Transverse colon (tissue), 4 donors: Measurements from ENCODE around the gene HNRNPA1. TPM values are rescaled to one million over a fixed set of nuclear protein-coding genes. Genes with fewer than 3 reads are reported as not detected.

Experiments used
- DNase-seq: peaks from one replicate; pipeline ENCODE4 v3.0.0-alpha.2; 2019
- H3K27ac ChIP-seq, 4 donors: fragments of 200-600 bp; sonication (generic); 2 replicates each; pipeline ENCODE4 v1.5.1; 2016 to 2018; ENCODE audit warnings: inconsistent platforms in 4 of 4
- H3K27me3 ChIP-seq: fragments of 200-600 bp; sonication (generic); 2 replicates; pipeline ENCODE4 v1.5.1; 2017; ENCODE audit warnings: inconsistent platforms
- H3K36me3 ChIP-seq, 4 donors: fragments of 200-600 bp; sonication (generic); 2 replicates each; pipeline ENCODE4 v1.5.1; 2017 to 2019; ENCODE audit warnings: inconsistent platforms in 4 of 4
- H3K4me1 ChIP-seq, 4 donors: fragments of 200-600 bp; sonication (generic); 2 replicates each; pipeline ENCODE4 v1.5.1; 2017 to 2020; ENCODE audit warnings: inconsistent platforms in 4 of 4
- H3K4me3 ChIP-seq, 4 donors: fragments of 200-600 bp; sonication (generic); 1 replicate in 1 of 4; 2 replicates in 3 of 4; pipeline versions ENCODE4 v1.5.1 to v1.6.1; 2017 to 2019; ENCODE audit warnings: inconsistent platforms in 4 of 4
- H3K9me3 ChIP-seq, 2 donors: fragments of 200-600 bp; sonication (generic); 2 replicates each; pipeline ENCODE4 v1.5.1; 2017 to 2019; ENCODE audit warnings: inconsistent platforms in 2 of 2
- EP300 ChIP-seq: sonication (generic); formaldehyde crosslinking; IDR thresholded peaks from one replicate; pipeline ENCODE4 v1.6.1; 2017; ENCODE audit warnings: antibody characterized with exemption, low read depth
- POLR2A ChIP-seq: fragments of 450-650 bp; IDR thresholded peaks from one replicate; pipeline ENCODE4 v1.6.1; 2016; ENCODE audit warnings: antibody characterized with exemption, mild to moderate bottlenecking, moderate library complexity
- POLR2AphosphoS5 ChIP-seq, 3 donors: sonication (generic); formaldehyde crosslinking; IDR thresholded peaks; one replicate each; pipeline ENCODE4 v1.6.1; 2016; ENCODE audit warnings: antibody characterized with exemption in 3 of 3
- WGBS, 2 donors: methylation state at CpG; one replicate each; pipeline ENCODE4 v1.1.5; 2018; ENCODE audit warnings: low coverage in 1 of 2; 5-methylcytosine and 5-hydroxymethylcytosine counted together
- in situ Hi-C, 4 donors: fragments of 200-750 bp; cut with MboI; loops; one replicate each; pipeline versions ENCODE4 v1.15.0 to v1.15.1; 2017; ENCODE audit warnings: low sequenced_read_pairs in 3 of 4, low pct_ligation_motif_present in 1 of 4, low pct_unique_long_range_greater_than_20kb in 1 of 4
- intact Hi-C: fragments of 100-400 bp; cut with DNase I; formaldehyde crosslinking; loops from one replicate; pipeline ENCODE4 v1.15.1; 2023; ENCODE audit warnings: low total_unique reads
- small RNA-seq, 4 donors: library from RNA; depleted of rRNA; stranded (forward); fragments of <200 nt; gene quantifications; one replicate each; pipeline ENCODE3, GENCODE V24; 2016
- total RNA-seq, 4 donors: library from RNA; depleted of rRNA; stranded (reverse); fragments of >200 nt; gene quantifications; one replicate each; pipeline ENCODE4 v1.1.0, GENCODE V29; 2016
- TF ChIP-seq, protein P1 (sequence below), 5 experiments: fragments of 200-600 bp in 3 of 5; fragments of 450-650 bp in 2 of 5; sonication (generic) in 3 of 5; IDR thresholded peaks; 1 replicate in 2 of 5; 2 replicates in 3 of 5; pipeline ENCODE4 v1.5.1; 2016 to 2017; ENCODE audit warnings: antibody characterized with exemption in 5 of 5, inconsistent platforms in 3 of 5, mild to moderate bottlenecking in 2 of 5, moderate library complexity in 1 of 5

HNRNPA1 gene
- total RNA-seq, 4 donors from 2014 or later, result 104 to 747 (median 326) TPM

DNA sequence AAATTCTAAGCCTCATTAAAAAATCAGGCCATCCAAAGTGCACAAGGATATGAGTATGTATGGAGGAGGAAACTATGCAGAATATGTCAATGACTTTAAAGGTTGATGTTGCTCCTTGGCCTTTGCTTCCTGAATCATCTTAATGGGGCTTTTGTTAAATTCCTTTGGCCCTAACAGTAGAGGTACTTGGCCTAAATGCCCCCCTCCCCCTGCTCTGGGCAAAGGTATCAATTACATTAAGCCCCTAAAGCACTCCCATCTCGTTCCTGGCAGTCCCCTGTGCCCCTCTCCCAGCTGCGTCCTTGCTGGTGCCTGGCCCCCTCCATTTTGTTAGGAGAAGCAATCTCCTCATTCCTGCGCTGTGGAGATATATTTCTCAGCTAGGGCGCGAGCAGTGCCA is 49.2 kb downstream of the HNRNPA1 start:
- in situ Hi-C loops (no loop called here), intact Hi-C loops (loop anchor here (2.0 kb wide), 1 partner anchor 29 kb away; no protein-coding TSS in a partner anchor)
- no peak for TF ChIP-seq EP300
- TF ChIP-seq POLR2A, result no peak
- TF ChIP-seq, protein P1, sequence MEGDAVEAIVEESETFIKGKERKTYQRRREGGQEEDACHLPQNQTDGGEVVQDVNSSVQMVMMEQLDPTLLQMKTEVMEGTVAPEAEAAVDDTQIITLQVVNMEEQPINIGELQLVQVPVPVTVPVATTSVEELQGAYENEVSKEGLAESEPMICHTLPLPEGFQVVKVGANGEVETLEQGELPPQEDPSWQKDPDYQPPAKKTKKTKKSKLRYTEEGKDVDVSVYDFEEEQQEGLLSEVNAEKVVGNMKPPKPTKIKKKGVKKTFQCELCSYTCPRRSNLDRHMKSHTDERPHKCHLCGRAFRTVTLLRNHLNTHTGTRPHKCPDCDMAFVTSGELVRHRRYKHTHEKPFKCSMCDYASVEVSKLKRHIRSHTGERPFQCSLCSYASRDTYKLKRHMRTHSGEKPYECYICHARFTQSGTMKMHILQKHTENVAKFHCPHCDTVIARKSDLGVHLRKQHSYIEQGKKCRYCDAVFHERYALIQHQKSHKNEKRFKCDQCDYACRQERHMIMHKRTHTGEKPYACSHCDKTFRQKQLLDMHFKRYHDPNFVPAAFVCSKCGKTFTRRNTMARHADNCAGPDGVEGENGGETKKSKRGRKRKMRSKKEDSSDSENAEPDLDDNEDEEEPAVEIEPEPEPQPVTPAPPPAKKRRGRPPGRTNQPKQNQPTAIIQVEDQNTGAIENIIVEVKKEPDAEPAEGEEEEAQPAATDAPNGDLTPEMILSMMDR (IDR thresholded peaks at IDR 0.05), result no peak
- no peak for TF ChIP-seq POLR2AphosphoS5 (IDR thresholded peaks at IDR 0.05)
- Histone ChIP-seq H3K27me3 (no peaks in the 10 kb centered on the region), H3K4me3 (no peak overlapping the region), H3K9me3 (no peaks in the 10 kb centered on the region), H3K36me3 (no peaks in the 10 kb centered on the region), H3K27ac (no peak overlapping the region), H3K4me1 (peaks cover 9 to 65% (median 37%) of the 10 kb centered on the region in 4 donors)
- 76% methylated on average over 5 of the region's 5 CpGs; no CpG with 5 or more reads in 1 of the 2 donors for WGBS, 2 donors
- no peak for DNase-seq

- no peaks in the 10 kb centered on the region for H3K27me3 ChIP-seq
- TF ChIP-seq POLR2AphosphoS5 (IDR thresholded peaks at IDR 0.05) (no peak), EP300 (no peak), POLR2A (no peak)
- TF ChIP-seq, protein P1 (IDR thresholded peaks at IDR 0.05), result no peak
- peak overlapping the region in 1 of 4 donors; percentile 19 for H3K27ac ChIP-seq
- H3K4me3 ChIP-seq, result no peak overlapping the region
- H3K36me3 ChIP-seq, result no peaks in the 10 kb centered on the region
- in situ Hi-C loops (no loop called here), intact Hi-C loops (loop anchor here (2.0 kb wide), 1 partner anchor 28 kb away; no protein-coding TSS in a partner anchor)
- H3K9me3 ChIP-seq, result no peaks in the 10 kb centered on the region
- peaks cover 9 to 69% (median 36%) of the 10 kb centered on the region in 4 donors for H3K4me1 ChIP-seq
- no peak for DNase-seq
- WGBS, 2 donors, result 82 to 100% methylated on average over 1 to 3 of the region's 3 CpGs
Observed at GRCh38 chr12:54330442-54330841, 49.9 kb downstream of the HNRNPA1 start.

GRCh38 chr12:54331461-54331860 is 50.9 kb downstream of the HNRNPA1 start:
- 77 to 93% methylated on average over 3 to 5 of the region's 5 CpGs for WGBS, 2 donors
- intact Hi-C loops, result loop anchor here (2.0 kb wide), 1 partner anchor 27 kb away; no protein-coding TSS in a partner anchor
- no peaks in the 10 kb centered on the region for H3K27me3 ChIP-seq

DNA sequence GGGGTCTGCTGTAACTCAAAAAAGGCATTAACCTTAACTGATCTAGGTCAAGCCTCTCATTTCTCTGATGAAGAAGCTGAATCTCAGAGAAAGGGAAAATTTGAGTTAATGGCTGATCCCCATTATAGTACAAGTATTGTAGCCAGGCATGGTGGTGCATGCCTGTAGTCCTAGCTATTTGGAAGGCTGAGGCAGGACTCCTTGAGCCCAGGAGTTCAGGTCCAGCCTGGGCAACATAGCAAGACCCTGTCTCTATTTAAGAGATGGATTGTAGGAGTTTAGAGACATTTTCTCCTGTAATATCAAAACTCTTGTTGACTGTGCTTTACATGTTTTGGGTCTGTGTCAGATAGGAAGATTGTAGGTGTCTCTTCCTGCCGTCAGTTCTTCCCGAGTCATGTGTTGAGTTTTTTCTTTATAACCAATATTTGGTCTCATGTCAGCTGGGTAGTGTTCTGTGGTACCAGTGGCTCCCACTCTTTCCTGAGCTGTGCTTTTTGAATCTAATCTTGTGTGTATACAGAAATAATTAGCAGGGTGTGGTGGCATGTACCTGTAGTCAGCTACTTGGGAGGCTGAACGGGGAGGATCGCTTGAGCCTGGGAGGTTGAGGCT is 53.0 kb downstream of the HNRNPA1 start:
- intact Hi-C loops, result no loop called here
- WGBS, 2 donors, result 85 to 98% methylated on average over 4 of the region's 4 CpGs
- H3K27ac ChIP-seq, result no peak overlapping the region
- no peaks in the 10 kb centered on the region for H3K9me3 ChIP-seq
- H3K4me1 ChIP-seq, result peaks cover 19 to 63% (median 35%) of the 10 kb centered on the region in 4 donors
- no peak overlapping the region for H3K4me3 ChIP-seq
- no peaks in the 10 kb centered on the region for H3K27me3 ChIP-seq
- TF ChIP-seq EP300, result no peak
- TF ChIP-seq, protein P1 (IDR thresholded peaks at IDR 0.05), result no peak
- TF ChIP-seq POLR2AphosphoS5 (IDR thresholded peaks at IDR 0.05), result no peak
- TF ChIP-seq POLR2A, result no peak
- H3K36me3 ChIP-seq, result no peaks in the 10 kb centered on the region
- DNase-seq, result no peak
- in situ Hi-C loops, result no loop called here

More at GRCh38 chr12:54331461-54331860, 50.9 kb downstream of the HNRNPA1 start:
- TF ChIP-seq POLR2A, result no peak
- TF ChIP-seq EP300, result no peak
- TF ChIP-seq POLR2AphosphoS5 (IDR thresholded peaks at IDR 0.05), result no peak
- TF ChIP-seq, protein P1 (IDR thresholded peaks at IDR 0.05), result no peak
- H3K9me3 ChIP-seq, result no peaks in the 10 kb centered on the region
- no peak overlapping the region for H3K4me3 ChIP-seq
- H3K36me3 ChIP-seq, result no peaks in the 10 kb centered on the region
- in situ Hi-C loops, result no loop called here
- no peak overlapping the region for H3K27ac ChIP-seq
- DNase-seq, result no peak
- H3K4me1 ChIP-seq, result peaks cover 9 to 63% (median 26%) of the 10 kb centered on the region in 4 donors

Small RNAs within 50 kb of the gene (small RNA-seq; reads per million reads assigned to genes)
- gene RN7SL390P (0 reads per million in 4 donors), gene RNU6-950P (0 reads per million in 4 donors)

Other genes starting within 250 kb of the HNRNPA1 start
- gene HOXC5, start 247.7 kb upstream of the HNRNPA1 start, total RNA-seq, result under 1 TPM in 2 of 4 donors, not detected in 2; 0.27 to 0.60 TPM
- gene HOXC4, start 226.9 kb upstream of the HNRNPA1 start, total RNA-seq, result under 1 TPM in 2 of 4 donors, not detected in 2; 0.64 to 0.68 TPM
- 10 to 100 TPM; 46.0 to 91.3 (median 50.1) TPM for gene SMUG1, start 91.7 kb upstream of the HNRNPA1 start, total RNA-seq
- 10 to 100 TPM; 18.9 to 28.8 (median 22.8) TPM for gene CBX5, start 604 bp upstream of the HNRNPA1 start, total RNA-seq
- not detected for gene NFE2, start 20.3 kb downstream of the HNRNPA1 start, total RNA-seq
- gene COPZ1, start 44.4 kb downstream of the HNRNPA1 start, total RNA-seq, result 10 to 100 TPM; 25.8 to 79.6 (median 63.6) TPM
- not detected for gene GPR84, start 83.8 kb downstream of the HNRNPA1 start, total RNA-seq
- gene ZNF385A, start 104.0 kb downstream of the HNRNPA1 start, total RNA-seq, result 10 to 100 TPM in 1 of 4 donors, 1 to 10 TPM in 3; 1.9 to 17.5 (median 5.7) TPM
- 100 to 1,000 TPM in 1 of 4 donors, 10 to 100 TPM in 3; 37.7 to 217 (median 73.0) TPM for gene ITGA5, start 138.5 kb downstream of the HNRNPA1 start, total RNA-seq
- not detected for gene GTSF1, start 192.9 kb downstream of the HNRNPA1 start, total RNA-seq
- gene NCKAP1L, start 217.0 kb downstream of the HNRNPA1 start, total RNA-seq, result 10 to 100 TPM in 1 of 4 donors, 1 to 10 TPM in 3; 4.5 to 14.8 (median 8.0) TPM